Right lobe of liver (tissue), 4 donors: ENCODE measurements around the gene FKBP15.

ENCODE experiments used
- CTCF ChIP-seq, 4 donors: fragments of 200-600 bp in 3 of 4; fragments of 450-650 bp in 1 of 4; IDR thresholded peaks; one replicate each; pipeline versions ENCODE4 v1.5.1 to v1.8.0; 2016 to 2022; ENCODE audit warnings: antibody characterized with exemption in 4 of 4, mild to moderate bottlenecking in 2 of 4
- POLR2A ChIP-seq: fragments of 450-650 bp; IDR thresholded peaks from one replicate; pipeline ENCODE4 v1.6.1; 2017; ENCODE audit warnings: antibody characterized with exemption, mild to moderate bottlenecking
- donor health status: DM: no; HTN: no; CAD: no.
- donor health status: DM: no; HTN: no; CAD: no.
- donor health status: DM: no; HTN: yes; CAD: no.

DNA sequence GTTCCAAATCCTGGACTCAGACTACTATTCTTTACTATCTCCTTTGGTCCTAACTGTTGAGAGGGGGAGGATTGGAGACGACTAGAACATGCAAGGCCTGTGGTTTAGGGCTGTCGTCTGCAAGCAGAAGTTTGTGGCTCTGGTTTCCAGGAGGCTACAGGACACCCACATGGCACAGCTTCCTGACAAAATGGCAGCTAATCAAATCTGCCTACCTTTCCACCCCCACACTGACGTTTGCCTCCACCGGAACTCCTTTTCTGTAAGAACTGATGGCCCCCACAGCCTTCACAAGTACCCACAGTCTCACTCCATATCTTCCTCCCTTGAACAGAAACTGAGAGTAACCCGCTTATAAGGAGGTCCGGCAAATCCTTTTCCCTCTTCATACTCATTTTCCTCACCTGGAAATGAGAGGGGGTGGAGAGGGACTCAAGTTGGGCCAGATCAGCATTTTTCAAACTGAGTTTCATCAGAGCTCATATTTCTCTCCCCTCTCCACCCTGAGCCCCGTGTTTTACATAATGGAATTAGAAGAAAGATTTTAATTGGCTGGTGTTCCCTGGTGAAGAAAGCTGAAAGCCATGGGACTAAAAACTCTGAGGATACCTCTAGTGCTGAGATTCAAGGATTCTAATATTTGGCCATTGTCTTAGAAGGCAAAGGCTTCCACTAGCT is 65.0 kb downstream of the FKBP15 start:
- no peak for TF ChIP-seq CTCF (IDR thresholded peaks at IDR 0.05)
- no peak for TF ChIP-seq POLR2A
